Testis (tissue), 2 donors: ENCODE data around the gene NLRC5.

ENCODE experiments used
- CTCF ChIP-seq, 3 experiments: fragments of 450-650 bp in 2 of 3; fragments of 200-600 bp in 1 of 3; sonication (generic) in 1 of 3; IDR thresholded peaks; one replicate each; pipeline ENCODE4 v1.5.1; 2016 to 2019; ENCODE audit warnings: antibody characterized with exemption in 3 of 3, mild to moderate bottlenecking in 2 of 3, moderate library complexity in 1 of 3
- POLR2A ChIP-seq: fragments of 450-650 bp; IDR thresholded peaks from one replicate; pipeline ENCODE4 v1.6.1; 2017; ENCODE audit warnings: antibody characterized with exemption, mild to moderate bottlenecking, moderate library complexity

GRCh38 chr16:57131351-57131970, 142.1 kb downstream of the NLRC5 start:
- TF ChIP-seq CTCF (IDR thresholded peaks at IDR 0.05), result no peak
- no peak for TF ChIP-seq POLR2A
